Tibial artery (tissue), 4 donors: ENCODE results near the gene MYH7B.

Experiments used
- DNase-seq, 2 donors: peaks; one replicate each; pipeline ENCODE4 v3.0.0-alpha.2; 2019
- H3K27ac ChIP-seq, 2 donors: fragments of 200-600 bp; sonication (generic) in 1 of 2; 1 replicate in 1 of 2; 2 replicates in 1 of 2; pipeline ENCODE4 v1.5.1; 2018 to 2019; ENCODE audit warnings: mild to moderate bottlenecking in 1 of 2
- H3K27me3 ChIP-seq, 2 donors: fragments of 200-600 bp; sonication (generic) in 1 of 2; one replicate each; pipeline versions ENCODE4 v1.5.1 to v1.6.0; 2016 to 2019
- H3K36me3 ChIP-seq, 3 donors: fragments of 200-600 bp; sonication (generic) in 2 of 3; one replicate each; pipeline ENCODE4 v1.5.1; 2016 to 2019; ENCODE audit warnings: mild to moderate bottlenecking in 2 of 3
- H3K4me1 ChIP-seq, 4 donors: fragments of 200-600 bp; sonication (generic) in 2 of 4; 1 replicate in 3 of 4; 2 replicates in 1 of 4; pipeline ENCODE4 v1.5.1; 2016 to 2019
- H3K4me3 ChIP-seq, 2 donors: fragments of 200-600 bp; sonication (generic) in 1 of 2; 1 replicate in 1 of 2; 2 replicates in 1 of 2; pipeline ENCODE4 v1.5.1; 2018 to 2019; ENCODE audit warnings: mild to moderate bottlenecking in 2 of 2
- H3K9me3 ChIP-seq, 3 donors: fragments of 200-600 bp; sonication (generic) in 1 of 3; one replicate each; pipeline ENCODE4 v1.5.1; 2016 to 2019
- intact Hi-C: fragments of 100-400 bp; cut with DNase I; formaldehyde crosslinking; loops from one replicate; pipeline ENCODE4 v1.15.0; 2023; ENCODE audit warnings: low total_unique reads
- TF ChIP-seq, protein P1 (sequence below), 2 experiments: fragments of 200-600 bp in 1 of 2; fragments of 450-650 bp in 1 of 2; IDR thresholded peaks; one replicate each; pipeline ENCODE4 v1.5.1; 2017 to 2019; ENCODE audit warnings: antibody characterized with exemption in 2 of 2, mild to moderate bottlenecking in 1 of 2, moderate library complexity in 1 of 2

The MYH7B gene

GRCh38 chr20:35001596-35002362 lies 46.1 kb downstream of the MYH7B start:
- intact Hi-C loops, result no loop called here
- Histone ChIP-seq H3K4me3 (no peak overlapping the region), H3K4me1 (no peaks in the 10 kb centered on the region), H3K36me3 (peaks cover 64 to 96% (median 93%) of the 10 kb centered on the region in 3 donors), H3K27me3 (no peaks in the 10 kb centered on the region), H3K9me3 (no peaks in the 10 kb centered on the region), H3K27ac (no peak overlapping the region)
- TF ChIP-seq, protein P1, sequence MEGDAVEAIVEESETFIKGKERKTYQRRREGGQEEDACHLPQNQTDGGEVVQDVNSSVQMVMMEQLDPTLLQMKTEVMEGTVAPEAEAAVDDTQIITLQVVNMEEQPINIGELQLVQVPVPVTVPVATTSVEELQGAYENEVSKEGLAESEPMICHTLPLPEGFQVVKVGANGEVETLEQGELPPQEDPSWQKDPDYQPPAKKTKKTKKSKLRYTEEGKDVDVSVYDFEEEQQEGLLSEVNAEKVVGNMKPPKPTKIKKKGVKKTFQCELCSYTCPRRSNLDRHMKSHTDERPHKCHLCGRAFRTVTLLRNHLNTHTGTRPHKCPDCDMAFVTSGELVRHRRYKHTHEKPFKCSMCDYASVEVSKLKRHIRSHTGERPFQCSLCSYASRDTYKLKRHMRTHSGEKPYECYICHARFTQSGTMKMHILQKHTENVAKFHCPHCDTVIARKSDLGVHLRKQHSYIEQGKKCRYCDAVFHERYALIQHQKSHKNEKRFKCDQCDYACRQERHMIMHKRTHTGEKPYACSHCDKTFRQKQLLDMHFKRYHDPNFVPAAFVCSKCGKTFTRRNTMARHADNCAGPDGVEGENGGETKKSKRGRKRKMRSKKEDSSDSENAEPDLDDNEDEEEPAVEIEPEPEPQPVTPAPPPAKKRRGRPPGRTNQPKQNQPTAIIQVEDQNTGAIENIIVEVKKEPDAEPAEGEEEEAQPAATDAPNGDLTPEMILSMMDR (IDR thresholded peaks at IDR 0.05), result no peak
- DNase-seq, result no peak

DNA sequence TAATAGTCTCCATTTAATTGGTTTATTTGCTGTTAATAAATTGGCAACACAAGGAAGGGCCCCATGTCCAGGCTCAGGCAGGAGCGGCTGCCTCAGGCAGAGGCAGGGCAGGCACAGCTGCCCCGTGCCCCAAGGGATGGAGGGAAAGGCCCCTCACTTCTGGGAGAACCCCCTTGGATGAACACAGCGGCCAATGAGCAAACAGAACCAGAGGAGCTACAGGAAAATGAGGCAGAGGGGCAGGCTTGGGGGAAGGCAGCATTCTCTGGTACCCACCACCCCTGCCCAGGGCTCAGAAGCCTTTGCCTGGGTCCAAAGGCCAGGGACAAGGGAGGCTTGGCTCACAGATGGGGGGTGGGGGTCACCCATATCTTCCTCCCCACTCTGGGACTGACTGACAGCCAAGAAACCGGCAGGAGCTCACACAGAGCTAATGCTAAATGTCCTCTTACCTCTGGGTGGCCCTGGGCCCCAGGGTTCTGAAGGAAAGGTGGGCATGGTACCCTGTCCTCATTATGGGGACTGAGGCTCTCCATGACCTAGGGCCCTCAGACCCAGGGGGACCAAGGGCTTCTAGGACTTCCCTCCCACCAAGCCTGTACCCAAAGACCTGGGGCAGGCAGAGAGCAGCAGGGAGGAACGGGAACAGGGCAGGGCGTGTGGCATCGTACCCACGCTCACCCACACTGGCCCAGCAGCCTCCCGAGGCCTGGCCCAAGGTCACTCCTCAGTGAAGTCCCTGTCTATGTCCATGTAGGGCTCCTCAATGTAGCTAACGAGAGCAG lies 47.0 kb downstream of the MYH7B start:
- H3K27ac ChIP-seq, result no peak overlapping the region
- peak in 1 of 2 donors; percentile 31 for DNase-seq
- no peaks in the 10 kb centered on the region for H3K27me3 ChIP-seq
- H3K36me3 ChIP-seq, result peaks cover 72 to 98% (median 97%) of the 10 kb centered on the region in 3 donors
- no peaks in the 10 kb centered on the region for H3K4me1 ChIP-seq
- TF ChIP-seq, protein P1 (IDR thresholded peaks at IDR 0.05), result no peak
- no peak overlapping the region for H3K4me3 ChIP-seq
- H3K9me3 ChIP-seq, result no peaks in the 10 kb centered on the region
- intact Hi-C loops, result no loop called here

GRCh38 chr20:35003211-35004031 lies 47.8 kb downstream of the MYH7B start:
- intact Hi-C loops, result no loop called here
- no peaks in the 10 kb centered on the region for H3K27me3 ChIP-seq
- DNase-seq, result peak in 1 of 2 donors; percentile 53

DNA sequence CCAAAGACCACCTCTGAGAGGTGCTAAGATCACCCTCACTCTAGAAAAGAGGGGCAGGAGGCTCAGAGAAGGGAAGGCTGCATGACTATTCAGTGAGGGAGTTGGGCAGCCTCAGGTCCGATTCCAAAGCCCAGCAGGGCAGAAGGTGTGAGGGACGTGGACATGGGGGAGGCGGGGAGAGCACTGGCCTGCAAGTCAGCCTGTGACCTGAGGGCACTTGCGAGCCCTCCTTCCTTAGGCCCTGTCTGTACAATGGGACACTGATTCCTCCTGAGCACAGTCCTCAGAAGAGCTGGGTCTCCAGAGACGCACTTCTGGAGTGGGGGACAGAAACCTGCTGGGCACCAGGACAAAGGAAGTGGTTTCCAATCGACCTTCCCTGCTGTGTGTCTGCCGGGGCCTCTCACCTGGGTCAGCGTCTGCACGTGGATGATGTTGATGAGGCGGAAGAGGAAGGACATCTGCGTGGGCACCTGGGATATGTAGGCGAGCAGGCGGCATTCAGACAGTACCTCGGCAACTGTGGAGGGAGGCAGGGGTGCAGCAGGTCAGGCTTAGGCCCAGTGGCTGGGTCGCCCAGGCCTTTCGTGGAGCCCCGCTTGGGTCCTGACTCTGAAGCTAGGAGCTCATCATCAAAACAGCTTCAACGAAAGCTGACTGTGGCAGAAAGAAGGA lies 48.5 kb downstream of the MYH7B start:
- intact Hi-C loops, result no loop called here
- DNase-seq, result peak; percentile 14 to 51
- Histone ChIP-seq H3K27ac (no peak overlapping the region), H3K27me3 (no peaks in the 10 kb centered on the region), H3K4me1 (peaks cover 0 to 5% (median 0%) of the 10 kb centered on the region in 4 donors), H3K4me3 (no peak overlapping the region), H3K9me3 (no peaks in the 10 kb centered on the region), H3K36me3 (peaks cover 77 to 100% (median 100%) of the 10 kb centered on the region in 3 donors)
- TF ChIP-seq, protein P1 (IDR thresholded peaks at IDR 0.05), result no peak

More at GRCh38 chr20:35003211-35004031, 47.8 kb downstream of the MYH7B start:
- H3K4me1 ChIP-seq, result peaks cover 0 to under 1% (median 0%) of the 10 kb centered on the region in 4 donors
- H3K4me3 ChIP-seq, result no peak overlapping the region
- H3K27ac ChIP-seq, result no peak overlapping the region
- H3K36me3 ChIP-seq, result peaks cover 74 to 100% (median 100%) of the 10 kb centered on the region in 3 donors
- TF ChIP-seq, protein P1 (IDR thresholded peaks at IDR 0.05), result no peak
- no peaks in the 10 kb centered on the region for H3K9me3 ChIP-seq
